K562 (cell line): Measurements from ENCODE around the gene CLN5. TPM values are rescaled to one million over a fixed set of nuclear protein-coding genes. Genes with fewer than 3 reads are reported as not detected.

Source experiments
- ATAC-seq: fragments of 200-7000 bp; cut with Tn5 transposase; 3 replicates; pipeline ENCODE4 v1.9.1; 2020; ENCODE audit warnings: moderate library complexity
- BruUV-seq: library from RNA; stranded (reverse); fragments of 400-500 nt; replicated peaks from 2 replicates; lab custom pipeline; 2021; lab: Mats Ljungman, UMichigan
- CTCF ChIA-PET: fragments of 300-600 bp; formaldehyde crosslinking; extraction: SDS; loops from one replicate; lab custom pipeline; 2021; ENCODE audit warnings: low intra/inter-chr PET ratio; lab: Yijun Ruan, JAX
- POLR2A ChIA-PET: fragments of 300-600, 350-650 bp; sonication (Branson Sonifier 250); formaldehyde crosslinking; extraction: SDS; loops from one replicate; lab custom pipeline; 2021; ENCODE audit warnings: antibody characterized with exemption, inconsistent platforms; lab: Yijun Ruan, JAX
- DNase-seq, 4 experiments: peaks; one replicate each; pipeline versions ENCODE4 v3.0.0 to v3.0.0-alpha.2; 2011 to 2018; ENCODE audit warnings: low spot score in 3 of 4, mixed read lengths in 3 of 4; ENCODE audit errors: extremely low read depth in 1 of 4
- FAIRE-seq: peaks from 2 replicates; lab custom pipeline; 2011; peaks lifted over from hg19 to GRCh38; lab: Jason Lieb, UNC
- H2AFZ ChIP-seq: 2 replicates; pipeline ENCODE4 v1.6.0; 2011; ENCODE audit warnings: low read depth, low read length, control low read depth, inconsistent platforms
- H3K27ac ChIP-seq: fragments of 200-600 bp; 3 replicates; pipeline ENCODE4 v1.8.0; 2011; ENCODE audit warnings: low read depth, mild to moderate bottlenecking, control low read depth, inconsistent platforms, low read length, moderate library complexity, mixed read lengths; ENCODE audit errors: extremely low read depth
- H3K27me3 ChIP-seq, 2 experiments: fragments of 300-600 bp in 1 of 2; 2 replicates in 1 of 2; 3 replicates in 1 of 2; pipeline versions ENCODE4 v1.6.0 to v1.8.0; 2011; ENCODE audit warnings: inconsistent platforms in 2 of 2, low read length in 2 of 2, mild to moderate bottlenecking in 1 of 2, mixed read lengths in 1 of 2, moderate library complexity in 1 of 2; ENCODE audit not compliant: control insufficient read depth in 2 of 2, insufficient read depth in 2 of 2
- H3K36me3 ChIP-seq: fragments of 300-600 bp; 3 replicates; pipeline ENCODE4 v1.8.0; 2011; ENCODE audit warnings: mild to moderate bottlenecking, low read length, inconsistent platforms; ENCODE audit not compliant: control insufficient read depth, insufficient read depth
- H3K4me1 ChIP-seq, 2 experiments: fragments of 200-600 bp in 1 of 2; replicated peaks in 1 of 2; 2 replicates in 1 of 2; 3 replicates in 1 of 2; pipeline versions ENCODE4 v1.5.1 to v1.8.0; 2011; ENCODE audit warnings: inconsistent platforms in 2 of 2, low read length in 2 of 2, mild to moderate bottlenecking in 1 of 2, mixed read lengths in 1 of 2, moderate library complexity in 1 of 2; ENCODE audit not compliant: control insufficient read depth in 2 of 2, insufficient read depth in 2 of 2
- H3K4me2 ChIP-seq: 2 replicates; pipeline ENCODE4 v1.6.1; 2011; ENCODE audit warnings: low read length, control low read depth, inconsistent platforms, mixed read lengths; ENCODE audit not compliant: insufficient read depth
- H3K4me3 ChIP-seq: fragments of 200-600 bp; sonication (generic), shearing (Covaris generic); 2 replicates; pipeline ENCODE4 v1.5.1; 2016; ENCODE audit warnings: control low read depth, inconsistent platforms
- H3K79me2 ChIP-seq: fragments of 200-600 bp; 3 replicates; pipeline ENCODE4 v1.8.0; 2011; ENCODE audit warnings: low read length, inconsistent platforms; ENCODE audit not compliant: control insufficient read depth, insufficient read depth
- H3K9ac ChIP-seq, 2 experiments: 2 replicates each; pipeline versions ENCODE4 v1.6.0 to v1.6.1; 2011; ENCODE audit warnings: low read depth in 2 of 2, low read length in 2 of 2, control low read depth in 1 of 2, inconsistent platforms in 1 of 2, mild to moderate bottlenecking in 1 of 2, mixed read lengths in 1 of 2; ENCODE audit not compliant: insufficient read depth in 1 of 2
- H3K9me1 ChIP-seq: one replicate; pipeline ENCODE4 v1.6.0; 2011; ENCODE audit warnings: inconsistent platforms, mild to moderate bottlenecking, low read length, moderate library complexity; ENCODE audit not compliant: control insufficient read depth, insufficient read depth
- H3K9me3 ChIP-seq: replicated peaks from 2 replicates; pipeline ENCODE4 v1.5.1; 2011; ENCODE audit warnings: low read depth, low read length, inconsistent platforms; ENCODE audit not compliant: control insufficient read depth, insufficient read depth
- H4K20me1 ChIP-seq: replicated peaks from 2 replicates; pipeline ENCODE4 v1.6.1; 2011; ENCODE audit warnings: low read length, inconsistent platforms, mixed read lengths; ENCODE audit not compliant: control insufficient read depth, insufficient read depth
- CBFA2T2 ChIP-seq: fragments of 450-650 bp; conservative IDR thresholded peaks from 2 replicates; pipeline ENCODE4 v1.6.1; 2017; ENCODE audit warnings: mild to moderate bottlenecking
- CREB1 ChIP-seq, 2 experiments: sonication (generic) in 1 of 2; formaldehyde crosslinking in 1 of 2; IDR thresholded peaks; 2 replicates each; pipeline versions ENCODE4 v1.6.1 to v1.8.0; 2012 to 2022; ENCODE audit warnings: inconsistent platforms in 1 of 2, mild to moderate bottlenecking in 1 of 2, missing genetic modification reagents in 1 of 2, moderate library complexity in 1 of 2
- CSDE1 ChIP-seq, 2 experiments: fragments of 450-650 bp; IDR thresholded peaks; 2 replicates each; pipeline ENCODE4 v1.6.1; 2016; ENCODE audit warnings: mild to moderate bottlenecking in 1 of 2
- CTBP1 ChIP-seq: fragments of 450-650 bp; IDR thresholded peaks from 2 replicates; pipeline ENCODE4 v1.6.1; 2016; ENCODE audit warnings: borderline replicate concordance
- DLX4 ChIP-seq: fragments of 250-450 bp; sonication (Bioruptor Pico); IDR thresholded peaks from 2 replicates; pipeline ENCODE4 v1.6.1; 2021; ENCODE audit warnings: mild to moderate bottlenecking
- E2F6 ChIP-seq, 2 experiments: IDR thresholded peaks; 2 replicates each; pipeline ENCODE4 v1.6.1; 2011; ENCODE audit warnings: borderline replicate concordance in 1 of 2, control low read depth in 1 of 2, low read depth in 1 of 2, low read length in 1 of 2, mild to moderate bottlenecking in 1 of 2, mixed read lengths in 1 of 2, moderate library complexity in 1 of 2; ENCODE audit not compliant: insufficient read depth in 1 of 2, insufficient read length in 1 of 2, poor library complexity in 1 of 2, severe bottlenecking in 1 of 2; ENCODE audit errors: extremely low read depth in 1 of 2
- KLF6 ChIP-seq: fragments of 250-450 bp; sonication (Bioruptor Pico); IDR thresholded peaks from 2 replicates; pipeline ENCODE4 v1.4.0; 2020; ENCODE audit warnings: mild to moderate bottlenecking, moderate library complexity, borderline replicate concordance
- MYC ChIP-seq, 2 experiments: fragments of 250-450 bp in 1 of 2; sonication (Bioruptor Pico) in 1 of 2; IDR thresholded peaks; 2 replicates each; pipeline versions ENCODE4 v1.5.1 to v1.6.1; 2012 to 2021; ENCODE audit warnings: low read depth in 2 of 2, borderline replicate concordance in 1 of 2, improper control_type of control experiment in 1 of 2, low read length in 1 of 2, mild to moderate bottlenecking in 1 of 2, moderate library complexity in 1 of 2
- POLR3A ChIP-seq: IDR thresholded peaks from 2 replicates; pipeline ENCODE4 v1.6.1; 2011; ENCODE audit warnings: borderline replicate concordance, mild to moderate bottlenecking, moderate library complexity; ENCODE audit not compliant: insufficient read length, insufficient read depth; ENCODE audit errors: extremely low read depth
- SMARCA5 ChIP-seq: fragments of 450-650 bp; IDR thresholded peaks from 2 replicates; pipeline ENCODE4 v1.6.1; 2016
- STAG1 ChIP-seq: sonication (generic); formaldehyde crosslinking; IDR thresholded peaks from 2 replicates; pipeline ENCODE4 v1.5.0; 2020; ENCODE audit warnings: missing genetic modification reagents, borderline replicate concordance
- ZNF324 ChIP-seq: fragments of 250-450 bp; sonication (Bioruptor Pico); IDR thresholded peaks from 2 replicates; pipeline ENCODE4 v1.4.0; 2020; ENCODE audit warnings: mild to moderate bottlenecking
- WGBS: fragments of 100-300 bp; shearing (Covaris generic); methylation state at CpG from one replicate; pipeline ENCODE4 v1.1.6; 2016; ENCODE audit warnings: low coverage, mixed read lengths; ENCODE audit not compliant: insufficient coverage; ENCODE audit errors: missing lambda C conversion rate; 5-methylcytosine and 5-hydroxymethylcytosine counted together
- in situ Hi-C: fragments of 300-500 bp; cut with MboI; formaldehyde crosslinking; loops from 4 replicates; pipeline ENCODE4 v1.15.0; 2018; ENCODE audit warnings: inconsistent platforms, mixed read lengths
- intact Hi-C: fragments of 100-400 bp; cut with micrococcal nuclease; formaldehyde crosslinking; loops from 2 replicates; pipeline ENCODE4 v1.14.2; 2022
- polyA plus RNA-seq, 8 experiments: library from polyadenylated mRNA; depleted of rRNA in 4 of 8; stranded (reverse) in 5 of 8; unstranded in 3 of 8; fragments of >200 nt; fragmentation: Nextera tagmentation in 2 of 8; fragmentation: Illumina TruSeq in 1 of 8; extraction: Ambion mirVana in 2 of 8; extraction: Trizol in 1 of 8; gene quantifications; 2 replicates each; pipeline versions ENCODE4 v1.2.1 to v1.2.3, GENCODE V29; 2011 to 2014; ENCODE audit warnings: inconsistent platforms in 1 of 8, missing spikeins in 1 of 8
- total RNA-seq, 7 experiments: library from RNA; depleted of rRNA in 6 of 7; stranded (reverse); fragments of >200 nt in 6 of 7; fragmentation: Illumina TruSeq in 2 of 7; extraction: Trizol in 2 of 7; gene quantifications; 2 replicates each; pipeline versions ENCODE4 v1.2.1 to v1.2.3, GENCODE V29; 2011 to 2021; ENCODE audit warnings: low replicate concordance in 1 of 7
- TF ChIP-seq, protein P1 (sequence below): IDR thresholded peaks from 2 replicates; pipeline ENCODE4 v1.6.1; 2011; ENCODE audit warnings: borderline replicate concordance, low read depth, mild to moderate bottlenecking, moderate library complexity, low read length; ENCODE audit not compliant: insufficient read depth, poor library complexity, severe bottlenecking
- TF ChIP-seq, protein P2 (sequence below): fragments of 450-650 bp; formaldehyde crosslinking; IDR thresholded peaks from 2 replicates; pipeline ENCODE4 v1.4.0; 2020; ENCODE audit warnings: mild to moderate bottlenecking, moderate library complexity

Gene CLN5
- total and polyA plus RNA-seq, 9 of the 15 experiments (the other 6 are each of a cell fraction or from before 2014, with no cell fraction given): 4.6 to 11.5 (median 7.2) TPM

GRCh38 chr13:76980075-76980718, 11.7 kb upstream of the CLN5 start:
- no peak overlapping the region for H2AFZ ChIP-seq
- H3K9me1 ChIP-seq: no peaks in the 10 kb centered on the region
- POLR2A ChIA-PET: no interaction called here
- H3K9me3 ChIP-seq: no peaks in the 10 kb centered on the region
- H3K27me3 ChIP-seq: peaks cover 0 to 11% of the 10 kb centered on the region in 2 experiments; a peak in 1 of 5 replicates
- peaks cover 0 to 4% of the 10 kb centered on the region in 2 experiments; a peak in 2 of 5 replicates for H3K4me1 ChIP-seq
- BruUV-seq: no TSS peak
- peak overlapping the region in 1 of 2 experiments; percentile 64; a peak in 1 of 4 replicates for H3K9ac ChIP-seq
- DNase-seq: peak; percentile 75 to 83 (median 78)
- no peaks in the 10 kb centered on the region for H3K79me2 ChIP-seq
- in situ Hi-C loops: no loop called here
- H3K4me3 ChIP-seq: no peak overlapping the region
- FAIRE-seq: no peak
- H3K4me2 ChIP-seq: 0 out of 2 replicates have a peak overlapping the region, but pooled peaks have one; percentile 4
- no peaks in the 10 kb centered on the region for H4K20me1 ChIP-seq
- H3K36me3 ChIP-seq: no peaks in the 10 kb centered on the region
- 8% methylated on average over 12 of the region's 34 CpGs for WGBS
- intact Hi-C loops: loop anchor here (1.0 to 10.0 kb wide), 2 partner anchors 77 to 1105 kb away; no protein-coding TSS in a partner anchor
- CTCF ChIA-PET: no interaction called here
- no peak overlapping the region for H3K27ac ChIP-seq
- peak; percentile 100 for ATAC-seq
- TF ChIP-seq POLR3A (no peak), MYC (IDR thresholded peaks at IDR 0.05; ENCODE audit: low read depth, low read length) (no peak), MYC (CRISPR knock-in tag; IDR thresholded peaks at IDR 0.05; ENCODE audit: borderline replicate concordance, low read depth) (no peak), SMARCA5 (no peak), KLF6 (no peak), STAG1 (CRISPR knock-in tag) (peak; percentile 31; the same call in 1 of the 2 replicates), E2F6 (IDR thresholded peaks at IDR 0.05; ENCODE audit: borderline replicate concordance in 1 of 2, extremely low read depth in 1 of 2, insufficient read depth in 1 of 2, insufficient read length in 1 of 2, low read depth in 1 of 2, low read length in 1 of 2, poor library complexity in 1 of 2, severe bottlenecking in 1 of 2) (peak in 1 of 2 experiments; percentile 27), CTBP1 (no peak), DLX4 (no peak), CSDE1 (IDR thresholded peaks at IDR 0.05) (no peak), ZNF324 (no peak), CBFA2T2 (no peak), CREB1 (IDR thresholded peaks at IDR 0.05) (no peak), CREB1 (CRISPR knock-in tag; IDR thresholded peaks at IDR 0.05) (no peak)
- TF ChIP-seq, protein P1, sequence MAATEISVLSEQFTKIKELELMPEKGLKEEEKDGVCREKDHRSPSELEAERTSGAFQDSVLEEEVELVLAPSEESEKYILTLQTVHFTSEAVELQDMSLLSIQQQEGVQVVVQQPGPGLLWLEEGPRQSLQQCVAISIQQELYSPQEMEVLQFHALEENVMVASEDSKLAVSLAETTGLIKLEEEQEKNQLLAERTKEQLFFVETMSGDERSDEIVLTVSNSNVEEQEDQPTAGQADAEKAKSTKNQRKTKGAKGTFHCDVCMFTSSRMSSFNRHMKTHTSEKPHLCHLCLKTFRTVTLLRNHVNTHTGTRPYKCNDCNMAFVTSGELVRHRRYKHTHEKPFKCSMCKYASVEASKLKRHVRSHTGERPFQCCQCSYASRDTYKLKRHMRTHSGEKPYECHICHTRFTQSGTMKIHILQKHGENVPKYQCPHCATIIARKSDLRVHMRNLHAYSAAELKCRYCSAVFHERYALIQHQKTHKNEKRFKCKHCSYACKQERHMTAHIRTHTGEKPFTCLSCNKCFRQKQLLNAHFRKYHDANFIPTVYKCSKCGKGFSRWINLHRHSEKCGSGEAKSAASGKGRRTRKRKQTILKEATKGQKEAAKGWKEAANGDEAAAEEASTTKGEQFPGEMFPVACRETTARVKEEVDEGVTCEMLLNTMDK: peak; percentile 52
- TF ChIP-seq, protein P2, sequence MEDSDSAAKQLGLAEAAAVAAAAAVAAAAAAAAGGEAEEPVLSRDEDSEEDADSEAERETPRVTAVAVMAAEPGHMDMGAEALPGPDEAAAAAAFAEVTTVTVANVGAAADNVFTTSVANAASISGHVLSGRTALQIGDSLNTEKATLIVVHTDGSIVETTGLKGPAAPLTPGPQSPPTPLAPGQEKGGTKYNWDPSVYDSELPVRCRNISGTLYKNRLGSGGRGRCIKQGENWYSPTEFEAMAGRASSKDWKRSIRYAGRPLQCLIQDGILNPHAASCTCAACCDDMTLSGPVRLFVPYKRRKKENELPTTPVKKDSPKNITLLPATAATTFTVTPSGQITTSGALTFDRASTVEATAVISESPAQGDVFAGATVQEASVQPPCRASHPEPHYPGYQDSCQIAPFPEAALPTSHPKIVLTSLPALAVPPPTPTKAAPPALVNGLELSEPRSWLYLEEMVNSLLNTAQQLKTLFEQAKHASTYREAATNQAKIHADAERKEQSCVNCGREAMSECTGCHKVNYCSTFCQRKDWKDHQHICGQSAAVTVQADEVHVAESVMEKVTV (CRISPR knock-in tag): peak; percentile 30; the same call in 1 of the 2 replicates
